ENCODE results near the gene FBXO42.

FBXO42 gene

DNA sequence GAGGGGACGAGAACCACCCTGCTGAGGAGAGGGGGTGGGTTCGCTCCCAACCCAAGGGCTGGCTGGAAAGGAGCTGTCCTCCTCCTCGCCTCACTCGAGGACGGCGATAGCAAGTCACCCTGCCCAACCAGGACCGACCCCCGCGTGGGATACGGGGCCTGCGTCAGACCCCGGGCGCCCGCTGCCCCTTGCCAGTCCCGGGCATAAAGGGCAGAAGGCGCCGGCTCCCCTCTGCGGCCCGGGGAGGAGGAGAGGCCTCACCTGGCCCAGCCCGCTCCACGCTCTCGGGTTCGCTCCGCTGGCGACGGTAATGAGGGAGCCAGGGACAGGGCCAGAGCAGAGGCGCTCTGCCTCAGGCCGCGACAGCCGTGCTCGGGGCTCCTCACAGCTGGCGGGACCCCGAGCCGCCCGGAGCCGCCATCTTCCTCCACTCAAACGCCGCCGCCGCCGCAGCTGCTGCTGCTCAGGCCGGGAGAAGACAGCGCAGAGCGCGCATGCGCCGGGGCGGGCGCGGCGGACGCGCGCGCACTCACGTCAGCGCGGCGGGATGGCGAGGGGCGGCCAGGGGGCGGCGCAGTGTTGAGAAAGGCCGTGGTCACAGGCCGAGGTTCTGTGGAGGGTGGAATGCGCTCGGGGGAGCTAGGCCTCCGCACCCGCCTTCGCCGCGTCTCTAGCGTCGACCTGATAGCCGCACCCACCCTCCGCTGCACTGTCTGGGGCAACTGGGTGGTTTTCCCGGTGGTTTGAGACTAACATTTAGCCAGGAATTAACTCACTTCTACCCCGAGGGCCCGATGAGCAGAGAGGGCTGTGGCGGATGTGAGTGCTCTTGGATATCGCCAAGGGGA, at the start of gene FBXO42:
FBXO42 (minus strand) TSS at position 487 of the 848 bp plus-strand sequence. CDS start 37,062 bp downstream, outside the sequence.
- DNase-seq = peak; percentile 32 to 82

GRCh38 chr1:16398371-16398953, 46.2 kb upstream of the FBXO42 start:
- DNase-seq = no peak

DNA sequence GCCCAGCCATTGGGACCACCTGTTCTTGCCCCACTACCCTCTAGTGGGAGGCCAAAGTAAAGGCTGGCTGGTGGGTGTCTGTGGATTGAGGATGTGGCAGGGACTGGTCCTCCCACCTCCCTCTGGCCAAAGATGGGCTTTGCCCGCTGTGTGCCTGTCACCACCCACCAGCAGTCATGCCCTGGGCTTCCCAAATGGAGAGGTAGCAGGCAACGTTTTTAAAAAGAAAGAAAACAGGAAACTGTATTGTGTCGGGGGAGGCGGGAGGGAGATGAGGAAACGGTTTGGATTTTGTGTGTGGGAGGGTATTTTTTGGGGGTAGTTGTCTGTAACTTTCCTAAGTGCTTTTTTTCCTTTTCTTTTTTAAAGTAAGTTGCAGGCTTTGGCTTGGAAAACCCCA, 44.8 kb upstream of the FBXO42 start:
- no peak for DNase-seq

- DNase-seq = no peak
Measured at GRCh38 chr1:16396591-16396990, 44.3 kb upstream of the FBXO42 start.

DNA sequence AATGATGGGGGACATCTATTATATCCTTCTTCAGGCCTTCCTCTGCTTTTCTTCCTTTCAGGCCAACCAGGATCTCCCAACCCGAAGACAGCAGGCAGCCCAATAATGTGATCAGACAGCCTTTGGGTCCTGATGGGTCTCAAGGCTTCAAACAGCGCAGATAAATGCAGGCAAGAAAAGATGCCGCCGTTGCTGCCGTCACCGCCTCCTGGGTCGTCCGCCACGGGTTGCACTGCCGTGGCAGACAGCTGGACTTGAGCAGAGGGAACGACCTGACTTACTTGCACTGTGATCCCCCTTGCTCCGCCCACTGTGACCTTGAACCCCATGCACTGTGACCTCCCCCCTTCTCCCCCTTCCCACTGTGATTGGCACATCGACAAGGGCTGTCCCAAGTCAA, 42.7 kb upstream of the FBXO42 start:
- no peak for DNase-seq

- no peak for DNase-seq
Measured at GRCh38 chr1:16393570-16394521, 41.6 kb upstream of the FBXO42 start.

- no peak for DNase-seq
Measured at GRCh38 chr1:16392740-16393569, 40.7 kb upstream of the FBXO42 start.

- no peak for DNase-seq
Measured at GRCh38 chr1:16391411-16391810, 39.1 kb upstream of the FBXO42 start.

- DNase-seq = no peak
Measured at GRCh38 chr1:16387201-16388188, 35.2 kb upstream of the FBXO42 start.

DNA sequence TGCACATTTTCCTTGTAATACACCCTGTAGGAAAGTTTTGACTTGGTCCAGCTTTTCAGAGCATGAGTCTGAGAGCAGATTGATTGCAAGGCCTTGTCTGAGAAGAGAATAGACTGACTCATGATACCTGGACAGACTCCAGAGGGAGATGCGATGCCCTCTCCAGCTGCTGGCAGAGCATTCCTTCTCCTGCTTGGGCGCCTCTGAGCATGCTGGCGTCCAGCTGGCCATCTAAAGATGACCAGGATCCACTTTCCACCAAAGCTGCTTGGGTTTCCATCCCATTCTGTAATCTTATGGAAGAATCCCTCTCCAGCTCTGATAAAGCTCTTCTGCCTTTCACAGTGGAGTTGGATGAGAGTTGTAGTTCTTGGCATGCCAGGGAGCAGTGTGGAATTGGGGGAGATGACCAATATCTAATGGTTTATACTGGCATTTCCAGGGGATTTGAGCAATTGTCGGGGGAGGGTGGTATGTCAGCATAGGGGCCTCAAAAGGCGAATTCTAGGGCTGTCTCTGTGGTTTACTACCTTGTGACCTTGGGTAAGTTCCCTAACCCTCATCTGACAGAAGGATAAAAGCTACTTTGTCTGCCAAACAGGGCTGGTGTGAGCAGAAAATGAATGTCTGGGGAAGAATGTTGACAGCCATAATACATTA, 34.3 kb upstream of the FBXO42 start:
- DNase-seq = peak in 1 of 2 experiments; percentile 60

DNA sequence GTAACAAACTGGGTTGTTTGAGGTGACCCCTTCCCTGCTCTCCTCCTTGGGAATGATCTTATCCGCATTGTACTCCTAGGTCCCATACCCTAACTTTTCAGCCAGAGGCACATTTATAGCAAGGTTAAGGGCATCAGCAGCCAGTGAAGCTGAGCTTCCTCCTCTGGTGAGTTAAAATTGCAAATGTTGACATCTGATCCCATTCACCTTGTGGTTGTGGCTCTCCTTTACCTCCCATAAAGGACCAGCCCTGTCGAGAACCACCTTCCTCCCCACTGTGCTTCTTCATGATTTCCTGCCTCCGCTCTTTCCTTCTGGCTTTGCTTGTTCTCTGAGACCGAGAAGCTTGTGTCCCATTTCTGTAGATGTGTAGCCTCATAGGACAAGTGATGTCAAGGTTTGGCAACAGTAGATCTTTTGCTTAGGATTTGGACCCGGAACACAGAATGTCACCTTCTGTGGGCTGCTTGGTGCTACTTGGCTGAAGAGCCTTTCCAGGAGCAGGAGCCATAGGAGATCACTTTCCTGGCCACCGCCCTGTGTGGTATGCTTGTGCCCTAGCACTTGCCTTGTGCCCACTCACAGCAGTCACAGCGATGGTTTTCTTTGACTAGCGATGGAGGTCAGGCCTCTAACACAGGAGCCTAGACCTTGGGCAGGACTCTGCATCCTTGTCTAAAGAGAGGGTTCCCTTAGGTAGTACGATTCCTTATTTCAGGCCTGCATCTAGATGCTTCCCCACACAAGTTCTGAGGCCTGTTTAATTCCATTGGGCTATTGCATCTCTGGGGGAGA, 33.6 kb upstream of the FBXO42 start:
- DNase-seq = no peak

GRCh38 chr1:16383888-16384287, 31.6 kb upstream of the FBXO42 start:
- DNase-seq = no peak

- no peak for DNase-seq
Measured at GRCh38 chr1:16380868-16381267, 28.6 kb upstream of the FBXO42 start.

GRCh38 chr1:16378443-16378842, 26.2 kb upstream of the FBXO42 start:
- no peak for DNase-seq

GRCh38 chr1:16376971-16377370, 24.7 kb upstream of the FBXO42 start:
- DNase-seq = no peak

DNA sequence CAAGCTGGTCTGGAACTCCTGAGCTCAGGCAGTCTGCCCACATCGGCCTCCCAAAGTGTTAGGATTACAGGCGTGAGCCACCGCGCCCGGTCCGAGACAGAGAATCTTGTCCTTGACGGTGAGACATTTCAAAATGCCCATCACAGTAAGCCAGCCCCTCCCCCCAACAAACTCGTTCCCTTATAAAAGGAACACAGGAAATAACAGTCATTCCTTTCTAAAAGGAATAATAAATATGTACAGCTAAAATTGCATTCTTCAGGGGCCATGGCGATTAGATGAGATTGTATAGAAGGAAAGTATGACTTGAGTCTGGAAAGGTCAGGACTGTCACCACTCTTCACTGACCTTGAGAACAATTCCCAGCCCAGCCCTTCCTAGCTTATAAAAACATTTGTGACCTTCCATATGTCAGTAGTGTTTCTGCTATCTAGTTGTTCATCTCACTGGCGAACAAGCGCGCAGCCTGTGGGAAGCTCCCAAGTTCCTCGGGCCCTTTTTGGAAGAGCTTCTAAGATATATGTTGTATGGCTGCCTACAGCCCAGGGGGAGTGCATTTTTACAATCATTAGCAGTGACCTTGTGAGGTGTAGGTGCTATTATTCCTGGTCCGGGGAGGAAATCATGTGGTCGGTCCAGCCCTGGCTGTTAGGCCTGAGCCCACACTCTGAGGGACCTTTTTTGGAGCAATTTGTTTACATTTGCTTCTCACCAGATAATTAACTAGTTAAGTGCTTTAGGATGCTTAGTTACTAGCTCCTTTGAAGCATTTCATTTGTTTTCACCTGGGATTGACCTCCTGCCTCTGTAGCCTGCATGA, 23.5 kb upstream of the FBXO42 start:
- peak in 1 of 2 experiments; percentile 73 for DNase-seq

GRCh38 chr1:16374266-16374665, 22.0 kb upstream of the FBXO42 start:
- DNase-seq = no peak

- DNase-seq = no peak
Measured at GRCh38 chr1:16372535-16373285, 20.4 kb upstream of the FBXO42 start.

All from SW 1271 (cell line).